GOT3 (cell line): Measurements from ENCODE around the gene LRRC1.

Experiments used
- DNase-seq: peaks from one replicate; lab custom pipeline; 2025; ENCODE audit warnings: mixed read lengths; lab: John Stamatoyannopoulos, UW

LRRC1 gene

DNA sequence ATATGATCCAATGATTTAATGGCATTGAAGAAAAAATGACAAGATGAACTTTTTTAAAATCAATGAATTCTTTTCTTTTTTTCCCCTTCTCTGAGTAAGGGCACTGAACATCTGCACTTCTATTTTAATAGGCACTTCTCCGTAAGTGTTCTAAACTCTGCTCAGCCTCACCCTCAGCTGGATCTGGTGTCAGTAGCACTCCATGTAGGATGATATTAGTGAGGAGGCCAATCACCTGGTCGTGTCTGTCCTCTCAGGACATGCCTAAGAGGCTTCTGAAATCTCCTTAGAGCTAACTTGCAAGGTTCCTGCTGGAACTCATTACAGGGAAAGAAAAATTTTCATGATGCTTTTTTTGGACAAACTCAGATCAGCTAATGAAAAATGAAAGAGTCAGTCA is 167.8 kb downstream of the LRRC1 start:
- DNase-seq, result no peak

DNA sequence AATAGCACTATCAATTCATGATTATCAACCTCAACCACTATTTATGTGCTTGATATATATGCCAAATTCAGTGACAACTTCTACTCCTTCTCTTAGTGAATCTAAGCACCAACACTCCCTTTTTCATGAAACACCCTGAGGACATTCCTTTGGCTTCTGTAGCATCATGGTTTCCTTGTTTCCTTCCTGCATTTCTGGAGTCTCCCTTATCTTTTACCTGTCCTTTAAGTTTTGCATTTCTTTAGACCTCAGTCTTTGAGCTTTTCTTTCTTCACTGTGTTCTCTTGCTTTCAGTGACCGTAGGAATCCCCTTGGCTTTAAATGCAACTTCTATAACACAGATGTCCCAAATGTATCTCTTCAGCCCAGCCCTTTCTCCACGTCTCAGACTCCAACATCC is 172.6 kb downstream of the LRRC1 start:
- DNase-seq, result no peak
